Hepatocyte (in vitro differentiated cells): ENCODE measurements around the gene CEP120. TPM values are rescaled to one million over a fixed set of nuclear protein-coding genes. Genes with fewer than 3 reads are reported as not detected.

Source experiments
- DNase-seq: peaks from one replicate; pipeline ENCODE4 v3.0.0-alpha.2; 2016; ENCODE audit warnings: low spot score
- H2AFZ ChIP-seq: fragments of 200-600 bp; sonication (generic); 2 replicates; pipeline ENCODE4 v1.6.0; 2016; ENCODE audit warnings: antibody characterized with exemption, mild to moderate bottlenecking
- H3K27ac ChIP-seq: fragments of 200-600 bp; sonication (generic); 2 replicates; pipeline ENCODE4 v1.5.1; 2016; ENCODE audit warnings: mild to moderate bottlenecking
- H3K27me3 ChIP-seq: fragments of 200-600 bp; sonication (generic); 2 replicates; pipeline ENCODE4 v1.6.1; 2016
- H3K36me3 ChIP-seq: fragments of 200-600 bp; sonication (generic); replicated peaks from 2 replicates; pipeline ENCODE4 v1.5.1; 2016; ENCODE audit warnings: low read depth; ENCODE audit not compliant: insufficient read depth
- H3K4me1 ChIP-seq: fragments of 200-600 bp; sonication (generic); 2 replicates; pipeline ENCODE4 v1.5.1; 2016; ENCODE audit warnings: mild to moderate bottlenecking, moderate library complexity; ENCODE audit not compliant: insufficient read depth
- H3K4me2 ChIP-seq: fragments of 200-600 bp; sonication (generic); 2 replicates; pipeline ENCODE4 v1.6.0; 2016
- H3K4me3 ChIP-seq: fragments of 200-600 bp; sonication (generic); 2 replicates; pipeline ENCODE4 v1.5.1; 2016; ENCODE audit warnings: mild to moderate bottlenecking
- H3K79me2 ChIP-seq: fragments of 200-600 bp; sonication (generic); 2 replicates; pipeline ENCODE4 v1.6.0; 2017; ENCODE audit warnings: mild to moderate bottlenecking
- H3K9me2 ChIP-seq: fragments of 200-600 bp; sonication (generic); replicated peaks from 2 replicates; pipeline ENCODE4 v1.6.0; 2017; ENCODE audit warnings: mild to moderate bottlenecking; ENCODE audit not compliant: insufficient read depth
- H3K9me3 ChIP-seq: fragments of 200-600 bp; sonication (generic); 2 replicates; pipeline ENCODE4 v1.5.1; 2016; ENCODE audit warnings: low read depth, mild to moderate bottlenecking
- H4K20me1 ChIP-seq: fragments of 200-600 bp; sonication (generic); 2 replicates; pipeline ENCODE4 v1.6.0; 2016; ENCODE audit warnings: mild to moderate bottlenecking; ENCODE audit not compliant: insufficient read depth, poor library complexity, severe bottlenecking
- CTCF ChIP-seq: fragments of 200-600 bp; sonication (generic); IDR thresholded peaks from 2 replicates; pipeline ENCODE4 v1.5.1; 2016; ENCODE audit warnings: antibody characterized with exemption, mild to moderate bottlenecking; ENCODE audit not compliant: poor library complexity
- EZH2 ChIP-seq: fragments of 200-600 bp; sonication (generic); IDR thresholded peaks from 2 replicates; pipeline ENCODE4 v1.6.1; 2016; ENCODE audit warnings: antibody characterized with exemption, mild to moderate bottlenecking, borderline replicate concordance
- EZH2phosphoT487 ChIP-seq: fragments of 200-600 bp; sonication (generic); IDR thresholded peaks from one replicate; pipeline ENCODE4 v1.6.1; 2018; ENCODE audit warnings: antibody characterized with exemption, mild to moderate bottlenecking, low read depth, moderate library complexity; ENCODE audit not compliant: unreplicated experiment, severe bottlenecking
- WGBS: methylation state at CpG from one replicate; pipeline ENCODE4 v1.1.6; 2016; ENCODE audit warnings: low lambda C conversion rate; ENCODE audit errors: missing lambda C conversion rate; 5-methylcytosine and 5-hydroxymethylcytosine counted together
- polyA plus RNA-seq: library from polyadenylated mRNA; unstranded; fragments of >200 nt; fragmentation: Nextera tagmentation; extraction: Ambion mirVana; gene quantifications from 2 replicates; pipeline ENCODE4 v1.2.1, GENCODE V29; 2016
- total RNA-seq: library from RNA; depleted of rRNA; stranded (reverse); fragments of >200 nt; gene quantifications from 2 replicates; pipeline ENCODE4 v1.2.3, GENCODE V29; 2014

CEP120 gene
- total and polyA plus RNA-seq, 2 experiments from 2014 or later = 5.7 to 17.5 TPM

GRCh38 chr5:123364441-123365155 lies 58.6 kb downstream of the CEP120 start:
- H3K79me2 ChIP-seq = no peaks in the 10 kb centered on the region
- no peak overlapping the region for H3K4me3 ChIP-seq
- WGBS = 52% methylated on average over 2 of the region's 2 CpGs
- no peak overlapping the region for H2AFZ ChIP-seq
- no peaks in the 10 kb centered on the region for H3K27me3 ChIP-seq
- H3K9me2 ChIP-seq = no peaks in the 10 kb centered on the region
- no peak overlapping the region for H3K27ac ChIP-seq
- H3K36me3 ChIP-seq = no peaks in the 10 kb centered on the region
- H3K4me1 ChIP-seq = no peaks in the 10 kb centered on the region
- TF ChIP-seq EZH2 (no peak), EZH2phosphoT487 (no peak), CTCF (no peak)
- no peak for DNase-seq
- H3K9me3 ChIP-seq = no peaks in the 10 kb centered on the region
- H3K4me2 ChIP-seq = peak overlapping the region; percentile 30
- H4K20me1 ChIP-seq = no peaks in the 10 kb centered on the region

- H3K36me3 ChIP-seq = peaks cover 2% of the 10 kb centered on the region
- H3K27ac ChIP-seq = no peak overlapping the region
- H3K4me3 ChIP-seq = no peak overlapping the region
- H3K4me2 ChIP-seq = no peak overlapping the region
- no peaks in the 10 kb centered on the region for H3K9me3 ChIP-seq
- TF ChIP-seq EZH2 = no peak
- TF ChIP-seq EZH2phosphoT487 = no peak
- TF ChIP-seq CTCF = no peak
- DNase-seq = no peak
- H3K27me3 ChIP-seq = no peaks in the 10 kb centered on the region
- no peaks in the 10 kb centered on the region for H4K20me1 ChIP-seq
- no peaks in the 10 kb centered on the region for H3K79me2 ChIP-seq
- H3K9me2 ChIP-seq = no peaks in the 10 kb centered on the region
- peaks cover 17% of the 10 kb centered on the region for H3K4me1 ChIP-seq
- H2AFZ ChIP-seq = no peak overlapping the region
Observed at GRCh38 chr5:123360910-123361309, 62.3 kb downstream of the CEP120 start.

- Histone ChIP-seq H3K4me3 (no peak overlapping the region), H3K4me2 (no peak overlapping the region), H3K79me2 (no peaks in the 10 kb centered on the region), H3K27me3 (no peaks in the 10 kb centered on the region), H2AFZ (no peak overlapping the region), H3K36me3 (peaks cover 2% of the 10 kb centered on the region), H4K20me1 (no peaks in the 10 kb centered on the region), H3K27ac (no peak overlapping the region), H3K9me3 (no peaks in the 10 kb centered on the region), H3K9me2 (no peaks in the 10 kb centered on the region), H3K4me1 (peaks cover 17% of the 10 kb centered on the region)
- no peak for TF ChIP-seq EZH2phosphoT487
- no peak for TF ChIP-seq CTCF
- no peak for TF ChIP-seq EZH2
- DNase-seq = no peak
Observed at GRCh38 chr5:123360201-123360571, 63.0 kb downstream of the CEP120 start.
